GM18511 (cell line): ENCODE results near the gene COG8.
"Not testable (repeated sequence)": the region's sequence is repeated elsewhere in the genome, so short reads cannot be mapped to it uniquely, and the experiment has no call there.

ENCODE experiments used
- ATAC-seq: cut with Tn5 transposase; IDR thresholded peaks from one replicate; pipeline ENCODE4 v1.9.1; 2021; ENCODE audit warnings: mild to moderate bottlenecking, moderate library complexity; ENCODE audit not compliant: unreplicated experiment

The COG8 gene, protein sequence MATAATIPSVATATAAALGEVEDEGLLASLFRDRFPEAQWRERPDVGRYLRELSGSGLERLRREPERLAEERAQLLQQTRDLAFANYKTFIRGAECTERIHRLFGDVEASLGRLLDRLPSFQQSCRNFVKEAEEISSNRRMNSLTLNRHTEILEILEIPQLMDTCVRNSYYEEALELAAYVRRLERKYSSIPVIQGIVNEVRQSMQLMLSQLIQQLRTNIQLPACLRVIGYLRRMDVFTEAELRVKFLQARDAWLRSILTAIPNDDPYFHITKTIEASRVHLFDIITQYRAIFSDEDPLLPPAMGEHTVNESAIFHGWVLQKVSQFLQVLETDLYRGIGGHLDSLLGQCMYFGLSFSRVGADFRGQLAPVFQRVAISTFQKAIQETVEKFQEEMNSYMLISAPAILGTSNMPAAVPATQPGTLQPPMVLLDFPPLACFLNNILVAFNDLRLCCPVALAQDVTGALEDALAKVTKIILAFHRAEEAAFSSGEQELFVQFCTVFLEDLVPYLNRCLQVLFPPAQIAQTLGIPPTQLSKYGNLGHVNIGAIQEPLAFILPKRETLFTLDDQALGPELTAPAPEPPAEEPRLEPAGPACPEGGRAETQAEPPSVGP

DNA sequence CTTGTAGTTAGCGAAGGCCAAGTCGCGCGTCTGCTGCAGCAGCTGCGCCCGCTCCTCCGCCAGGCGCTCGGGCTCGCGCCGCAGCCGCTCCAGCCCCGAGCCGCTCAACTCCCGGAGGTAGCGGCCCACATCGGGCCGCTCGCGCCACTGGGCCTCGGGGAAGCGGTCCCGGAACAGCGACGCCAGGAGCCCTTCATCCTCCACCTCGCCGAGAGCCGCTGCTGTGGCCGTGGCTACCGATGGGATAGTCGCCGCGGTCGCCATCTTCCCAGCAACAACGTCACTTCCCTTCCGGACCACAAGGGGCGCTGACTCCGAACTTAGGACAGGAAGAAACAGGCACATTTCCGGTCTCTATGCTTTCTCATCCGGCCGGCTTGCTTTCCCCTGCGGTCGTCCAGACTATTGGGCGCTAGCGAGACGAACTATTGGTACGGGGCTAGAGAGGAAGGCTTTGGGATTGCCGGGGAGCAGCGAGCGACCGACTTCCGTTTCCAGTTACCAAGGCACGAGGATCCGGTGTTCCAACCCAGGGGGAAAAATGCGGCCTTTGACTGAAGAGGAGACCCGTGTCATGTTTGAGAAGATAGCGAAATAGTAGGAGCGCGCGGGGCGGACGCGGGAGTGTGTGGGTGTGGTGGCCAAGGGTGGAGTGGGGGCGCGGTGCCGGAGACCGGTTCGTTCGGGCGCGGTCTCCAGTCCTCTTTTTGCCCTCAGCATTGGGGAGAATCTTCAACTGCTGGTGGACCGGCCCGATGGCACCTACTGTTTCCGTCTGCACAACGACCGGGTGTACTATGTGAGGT lies at the start of gene COG8, which contains the start of gene NIP7:
TSS of gene COG8 (minus strand) at position 276 of the 806 bp plus-strand sequence. CDS start at position 264, 12 bp downstream.
TSS of gene NIP7 (plus strand) at position 484 of the 806 bp plus-strand sequence. CDS start at position 542, 58 bp downstream.
- ATAC-seq, result peak; percentile 90

DNA sequence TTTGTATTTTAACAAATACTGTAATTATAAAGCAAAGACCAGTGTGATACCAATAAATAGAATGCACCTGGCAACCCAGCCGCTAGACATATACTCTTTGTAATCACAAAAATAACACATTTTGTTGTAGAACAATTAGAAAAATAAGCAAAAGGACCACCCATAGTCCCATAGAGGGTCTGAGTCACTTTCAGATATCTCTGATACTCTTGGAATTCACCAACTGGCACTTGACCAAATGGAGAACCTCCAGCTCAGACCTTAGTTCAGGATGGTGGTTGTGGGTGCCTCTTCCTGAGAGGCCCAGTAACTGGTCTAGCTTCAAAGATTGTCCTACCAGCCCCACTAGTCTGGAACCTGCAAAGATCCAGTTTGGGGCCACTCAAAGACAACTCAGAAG lies 47.2 kb upstream of the COG8 start:
- no peak for ATAC-seq

DNA sequence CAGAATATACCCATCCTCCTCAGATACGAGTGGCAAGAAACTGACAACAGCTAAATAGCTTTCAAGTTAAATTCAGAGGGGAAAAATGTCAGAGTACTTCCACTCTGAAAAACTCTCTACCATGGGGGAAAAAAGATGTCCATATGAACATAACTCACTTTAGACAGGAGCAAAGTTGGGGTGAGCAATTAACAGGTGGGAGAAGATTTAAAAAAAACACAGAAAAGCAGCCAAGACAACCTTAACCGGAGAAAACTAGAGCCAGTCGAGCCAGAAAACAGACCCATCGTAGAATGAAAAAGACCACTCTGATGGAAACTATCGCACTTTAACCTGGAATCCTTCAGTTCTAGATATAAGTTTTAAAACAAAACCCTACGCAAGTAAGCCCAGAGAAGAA lies 45.6 kb upstream of the COG8 start:
- no peak for ATAC-seq

DNA sequence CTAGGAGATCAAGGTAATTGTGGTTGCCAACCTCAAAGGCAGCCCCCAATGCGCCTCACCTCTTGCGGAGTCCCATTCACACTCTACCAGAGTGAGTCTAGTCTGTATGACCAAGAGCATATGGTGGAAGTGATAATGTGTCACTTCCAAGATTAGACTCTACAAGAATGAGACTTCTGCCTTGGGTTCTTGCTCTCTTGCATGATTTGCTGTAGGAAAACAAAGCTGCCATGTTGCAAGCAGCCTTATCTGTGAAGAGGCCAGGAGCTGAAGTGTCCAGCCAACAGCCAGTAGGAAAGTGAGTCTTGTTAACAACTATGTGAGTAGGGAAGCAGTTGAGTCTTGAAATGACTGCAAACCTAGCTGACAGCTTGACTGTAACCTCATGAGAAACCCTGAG lies 43.1 kb upstream of the COG8 start:
- no peak for ATAC-seq

DNA sequence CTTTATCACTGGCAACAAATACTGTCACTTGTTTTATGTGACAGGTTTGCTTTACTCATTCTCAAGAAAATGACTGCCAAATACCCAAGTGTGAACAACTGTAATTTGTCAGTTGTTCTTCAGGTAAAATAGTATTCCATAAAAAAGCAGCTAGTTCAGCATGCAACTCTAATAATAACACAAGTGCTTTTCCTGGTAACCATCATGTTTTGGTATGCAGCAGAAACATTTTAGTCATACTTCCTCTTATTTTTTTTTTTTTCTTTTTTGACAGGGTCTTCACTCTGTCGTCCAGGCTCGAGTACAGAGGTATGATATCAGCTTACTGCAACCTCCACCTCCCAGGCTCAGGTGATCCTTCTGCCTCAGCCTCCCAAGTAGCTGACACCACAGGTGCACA lies 41.9 kb upstream of the COG8 start:
- ATAC-seq, result no peak

DNA sequence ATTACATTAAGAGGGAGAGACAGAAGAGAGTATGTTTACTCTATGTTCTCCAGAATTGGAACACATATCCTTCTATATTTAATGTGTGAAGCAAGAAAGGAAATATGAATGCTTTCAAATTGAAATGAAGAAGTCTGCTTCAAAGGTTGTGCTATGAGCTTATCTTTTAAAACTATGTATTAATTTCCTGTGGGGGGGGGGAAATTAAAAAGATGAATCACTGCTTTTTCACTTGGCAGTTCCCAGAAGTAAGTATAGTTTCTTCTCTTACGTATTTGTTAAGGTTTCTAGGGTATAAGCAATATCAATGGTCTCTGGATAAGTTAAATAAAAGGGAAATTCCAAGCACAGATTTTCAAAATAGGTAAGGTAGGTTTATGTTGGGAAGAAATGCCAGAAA lies 39.4 kb upstream of the COG8 start:
- no peak for ATAC-seq

DNA sequence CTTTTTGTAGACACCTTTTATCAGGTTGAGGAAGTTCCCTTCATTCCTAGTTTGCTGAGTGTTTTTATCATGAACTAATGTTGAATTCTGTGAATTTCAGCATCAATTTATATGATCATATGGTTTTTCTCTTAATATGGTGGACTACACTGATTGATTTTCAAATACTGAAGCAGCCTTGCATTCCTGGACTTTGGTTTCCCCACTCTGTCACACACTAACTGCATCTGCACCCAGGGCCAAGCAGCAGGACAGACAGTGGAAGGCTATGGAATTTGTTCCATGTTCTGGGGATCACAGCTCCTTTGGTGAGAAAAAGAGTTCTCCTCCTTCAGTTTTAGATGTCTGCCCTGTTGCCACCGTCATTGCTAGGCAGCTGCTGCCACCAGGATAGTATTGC lies 38.7 kb upstream of the COG8 start:
- no peak for ATAC-seq

DNA sequence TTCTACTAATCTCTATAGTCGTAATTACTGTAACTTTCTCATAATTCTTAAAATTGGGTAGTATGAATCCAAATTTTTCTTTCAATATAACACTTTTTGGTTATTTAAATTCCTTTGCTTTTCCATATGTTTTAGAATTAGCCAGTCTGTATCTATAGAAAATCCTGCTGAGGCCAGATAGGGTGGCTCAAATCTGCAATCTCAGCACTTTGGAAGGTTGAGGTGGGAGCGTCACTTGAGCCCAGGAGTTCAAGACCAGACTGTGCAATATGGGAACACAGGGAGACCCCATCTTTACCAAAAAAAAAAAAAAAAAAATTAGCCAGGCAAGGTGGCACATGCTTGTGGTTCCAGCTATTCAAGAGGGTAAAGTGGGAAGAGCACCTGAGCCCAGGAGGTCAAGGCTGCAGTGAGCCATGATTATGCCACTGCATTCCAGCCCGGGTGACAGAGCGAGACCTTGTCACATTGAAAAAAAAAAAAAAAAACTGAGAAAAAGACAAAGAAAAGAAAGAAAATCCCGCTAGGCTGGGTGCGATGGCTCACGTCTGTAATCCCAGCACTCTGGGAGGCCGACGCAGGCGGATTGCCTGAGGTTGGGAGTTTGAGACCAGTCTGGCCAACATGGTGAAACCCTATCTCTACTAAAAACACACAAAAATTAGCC lies 37.2 kb upstream of the COG8 start:
- ATAC-seq, result no peak

DNA sequence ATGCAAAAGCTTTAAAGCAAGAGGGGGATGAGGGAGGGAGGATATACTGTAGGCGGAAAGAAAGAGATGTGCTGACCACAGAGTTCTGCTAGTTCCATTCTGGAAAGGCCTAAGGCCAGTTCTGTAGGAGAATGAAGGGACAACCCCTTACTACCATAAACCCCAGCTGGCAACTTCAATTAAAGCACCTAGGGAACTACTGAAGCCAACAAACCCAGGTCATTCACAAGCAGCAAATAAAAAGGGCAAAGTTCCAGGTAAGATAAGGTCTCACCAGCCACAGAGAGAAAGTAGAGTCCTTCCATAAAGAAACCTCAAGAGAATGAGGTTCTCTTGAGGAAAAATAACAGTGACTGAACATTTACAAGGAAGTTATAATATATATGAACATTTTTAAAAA lies 33.7 kb upstream of the COG8 start:
- ATAC-seq, result no peak

DNA sequence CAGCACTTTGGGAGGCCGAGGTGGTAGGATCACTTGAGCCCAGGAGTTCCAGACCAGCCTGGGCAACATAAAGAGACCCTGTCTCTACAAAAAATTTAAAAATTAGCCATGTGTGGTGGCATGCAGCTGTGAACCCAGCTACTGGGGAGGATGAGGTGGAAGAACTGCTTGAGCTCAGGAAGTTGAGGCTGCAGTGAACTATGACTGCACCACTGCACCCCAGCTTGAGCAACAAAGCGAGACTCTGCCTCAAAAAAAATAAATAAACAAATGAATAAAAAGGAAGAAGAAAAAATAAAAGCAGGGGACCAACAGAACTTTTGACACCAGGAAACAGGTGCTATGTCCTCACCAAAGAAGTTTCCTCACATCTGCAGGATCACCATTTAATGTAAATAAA lies 32.2 kb upstream of the COG8 start:
- no peak for ATAC-seq

DNA sequence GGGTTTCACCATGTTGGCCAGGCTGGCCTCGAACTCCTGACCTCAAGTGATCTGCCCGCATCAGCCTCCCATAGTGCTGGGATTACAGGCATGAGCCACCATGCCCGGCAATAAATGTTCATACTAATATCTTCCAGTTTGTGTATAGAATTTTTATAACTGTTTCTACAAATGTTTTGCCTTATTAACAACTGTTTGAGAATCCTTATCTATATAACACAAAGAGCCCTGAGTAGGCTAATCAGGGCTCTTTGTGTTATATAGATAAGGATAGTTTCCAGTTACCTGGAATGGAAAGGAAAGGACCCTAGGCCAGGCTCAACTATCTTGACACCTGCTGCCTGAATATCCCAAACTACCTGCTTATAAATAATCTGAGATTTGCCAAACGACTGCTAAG lies 29.5 kb upstream of the COG8 start:
- ATAC-seq, result no peak

DNA sequence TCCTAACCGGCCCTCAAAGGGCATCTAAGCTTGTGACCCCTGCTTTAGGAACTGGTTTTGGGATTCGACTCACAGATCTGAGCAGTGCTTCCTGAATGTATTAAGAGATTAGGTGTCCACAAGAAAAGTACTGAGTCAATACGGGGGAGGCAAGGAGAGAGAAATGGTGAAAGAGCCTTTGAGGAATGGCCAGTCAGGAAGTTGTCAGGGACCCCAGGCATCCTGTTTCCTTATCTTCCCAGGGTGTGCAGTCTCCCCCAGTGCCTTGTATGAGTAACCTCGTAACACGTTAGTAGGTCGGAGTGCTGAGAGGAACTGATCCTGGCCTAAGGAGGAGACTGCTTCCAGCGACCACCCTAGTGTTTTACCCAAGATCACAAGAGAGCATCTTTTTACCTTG lies 28.6 kb upstream of the COG8 start:
- ATAC-seq, result no peak

DNA sequence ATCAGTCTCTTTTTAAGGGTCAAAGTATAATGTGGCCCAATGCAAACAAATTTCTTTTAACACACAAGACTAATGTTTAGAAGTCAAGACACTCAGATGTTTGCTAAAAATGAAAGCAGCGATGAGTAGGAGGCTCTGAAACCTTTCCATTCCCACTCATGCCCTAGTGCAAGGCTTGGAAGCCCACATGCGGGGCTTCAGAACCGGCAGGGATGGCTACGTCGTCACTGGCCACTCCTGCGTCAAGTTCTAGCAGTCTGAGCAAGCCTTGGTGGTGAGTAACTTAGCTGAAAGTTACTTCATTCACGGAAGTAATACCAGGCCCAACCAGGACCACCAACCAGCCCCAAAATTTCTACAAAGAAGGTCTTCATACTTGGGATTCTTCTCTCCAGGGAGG lies 27.1 kb upstream of the COG8 start:
- no peak for ATAC-seq

DNA sequence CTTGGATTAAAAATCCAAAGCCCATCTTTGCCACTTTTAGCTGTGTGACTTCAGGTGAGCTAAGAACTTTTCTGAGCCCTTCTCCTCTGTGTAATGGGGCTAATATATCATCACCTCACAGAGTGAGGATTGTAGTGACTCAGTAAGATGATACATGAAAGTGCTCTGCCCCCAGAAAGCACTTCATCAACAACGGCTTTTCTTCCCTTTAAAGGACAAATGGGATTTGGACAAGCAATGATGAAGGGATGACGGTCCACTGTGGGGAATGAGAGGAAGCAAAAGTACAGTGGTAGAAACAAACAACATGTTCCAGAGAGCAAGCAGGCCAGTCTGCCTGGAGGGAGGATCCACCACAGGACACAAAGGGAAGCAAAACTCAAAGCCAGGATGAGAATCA lies 26.5 kb upstream of the COG8 start:
- ATAC-seq, result no peak

DNA sequence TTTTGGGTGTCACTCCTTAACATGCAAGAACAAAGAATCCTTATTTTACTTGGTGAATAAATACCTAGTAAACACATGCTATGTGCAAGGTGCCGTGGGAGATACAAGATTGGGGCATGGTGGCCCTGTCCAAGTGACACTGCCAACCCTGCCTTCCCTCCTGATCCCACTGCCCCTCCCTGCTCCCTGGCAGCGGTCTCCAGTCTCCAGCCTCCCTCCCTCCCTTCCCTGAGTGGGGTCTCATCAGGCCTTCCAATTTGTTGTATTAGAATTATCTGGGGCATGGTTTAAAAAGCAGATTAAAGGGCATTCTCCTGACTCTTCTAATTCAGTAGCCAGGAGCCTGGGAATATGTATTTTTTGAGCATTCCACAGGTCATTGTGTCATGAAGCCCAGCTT lies 24.7 kb upstream of the COG8 start:
- ATAC-seq, result no peak

DNA sequence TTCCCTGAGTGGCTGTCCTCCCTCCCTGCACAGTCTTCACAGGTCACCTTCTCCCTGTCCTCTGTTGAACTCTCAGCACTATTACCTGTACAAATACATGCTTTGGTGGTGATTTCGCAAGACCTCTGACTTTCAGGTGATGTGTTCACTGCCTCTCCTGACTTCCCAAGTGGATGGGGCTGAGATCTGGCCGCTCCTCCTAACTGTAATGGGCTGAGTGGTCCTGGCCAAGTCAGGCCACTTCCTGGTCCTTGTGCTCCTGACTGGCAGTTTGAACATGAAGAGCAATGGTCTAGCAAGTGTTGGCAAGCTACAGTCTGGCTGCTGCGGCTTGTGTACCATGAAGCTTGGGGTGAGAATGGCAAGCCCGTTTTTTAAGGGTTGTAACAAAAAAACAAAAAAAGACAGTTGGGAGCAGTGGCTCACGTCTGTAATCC lies 23.9 kb upstream of the COG8 start:
- ATAC-seq, result no peak

DNA sequence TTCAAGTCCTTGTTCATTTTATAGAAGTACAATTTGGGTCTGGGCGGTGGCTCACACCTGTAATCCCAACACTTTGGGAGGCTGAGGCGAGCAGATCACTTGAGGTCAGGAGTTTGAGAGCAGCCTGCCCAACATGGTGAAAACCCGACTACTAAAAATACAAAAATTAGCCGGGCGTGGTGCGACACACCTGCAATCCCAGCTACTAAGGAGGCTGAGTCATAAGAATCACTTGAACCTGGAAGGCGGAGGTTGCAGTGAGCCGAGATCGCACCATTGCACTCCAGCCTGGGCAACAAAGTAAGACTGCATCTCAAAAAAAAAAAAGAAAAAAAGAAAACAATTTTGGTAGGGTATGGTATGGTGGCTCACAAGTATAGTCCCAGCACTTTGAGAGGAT lies 20.7 kb upstream of the COG8 start:
- ATAC-seq, result not testable (repeated sequence)

DNA sequence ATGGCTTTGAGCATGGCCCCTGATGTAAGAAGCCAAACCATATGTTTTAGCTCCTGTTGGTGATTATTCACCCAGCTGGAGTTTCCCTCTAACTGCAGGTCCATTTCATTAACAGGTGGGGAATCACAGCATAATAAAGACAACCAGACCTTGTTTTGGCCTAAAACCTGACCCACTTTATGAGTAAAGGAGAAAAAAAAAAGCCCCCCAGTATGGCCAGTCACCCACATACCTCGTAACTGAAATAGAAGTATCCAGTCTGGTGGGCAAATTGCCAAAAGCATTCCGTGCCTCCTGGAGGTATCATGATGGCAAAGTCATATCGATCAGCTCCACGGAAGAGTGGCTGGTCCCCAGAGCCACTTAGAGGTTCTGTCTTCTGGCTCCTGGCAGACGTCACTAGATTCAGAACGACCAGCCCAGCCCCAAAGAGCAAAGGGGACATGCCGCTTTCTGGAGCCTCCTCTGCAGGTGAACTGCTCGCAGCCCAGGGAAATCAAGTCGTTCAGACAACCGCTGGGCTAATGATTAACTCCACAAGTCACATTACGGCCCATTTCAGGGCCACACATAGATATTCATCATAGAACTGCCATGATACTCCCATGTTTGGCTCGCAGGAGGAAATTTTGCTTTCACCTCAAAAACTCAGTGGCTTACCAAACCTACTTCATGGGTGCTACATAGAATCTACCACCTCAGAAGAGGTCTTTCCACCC lies 12.1 kb upstream of the COG8 start, which contains the start of gene TMED6:
TSS of gene TMED6 (minus strand) at position 478 of the 719 bp plus-strand sequence. CDS start at position 445, 33 bp downstream.
- no peak for ATAC-seq

DNA sequence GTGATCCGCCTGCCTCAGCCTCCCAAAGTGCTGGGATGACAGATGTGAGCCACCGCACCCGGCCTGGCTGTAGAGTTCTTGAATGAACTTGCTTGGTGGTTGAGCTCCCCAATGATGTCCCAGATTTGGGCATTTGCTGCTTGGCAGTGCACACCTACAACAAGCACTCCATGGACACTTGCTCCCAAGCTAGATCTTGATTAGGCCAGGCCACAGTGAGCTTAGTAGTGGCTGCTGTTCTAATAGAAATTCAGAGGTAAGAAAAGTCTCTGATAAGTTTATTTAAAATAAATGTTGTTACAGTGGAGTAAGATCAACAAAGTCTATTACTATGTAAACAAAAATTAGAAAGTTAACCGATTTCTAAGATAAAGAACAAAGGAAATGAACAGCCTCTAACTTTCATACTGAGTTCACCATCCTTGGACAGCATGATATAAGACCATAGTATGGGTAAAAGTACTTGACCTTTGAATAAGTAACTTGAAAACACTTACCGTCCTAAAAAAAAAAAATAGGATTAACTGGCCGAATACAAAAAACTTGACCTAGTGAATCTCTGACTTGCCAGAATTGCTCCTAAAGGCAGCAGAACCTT lies 11.3 kb upstream of the COG8 start:
- ATAC-seq, result no peak

DNA sequence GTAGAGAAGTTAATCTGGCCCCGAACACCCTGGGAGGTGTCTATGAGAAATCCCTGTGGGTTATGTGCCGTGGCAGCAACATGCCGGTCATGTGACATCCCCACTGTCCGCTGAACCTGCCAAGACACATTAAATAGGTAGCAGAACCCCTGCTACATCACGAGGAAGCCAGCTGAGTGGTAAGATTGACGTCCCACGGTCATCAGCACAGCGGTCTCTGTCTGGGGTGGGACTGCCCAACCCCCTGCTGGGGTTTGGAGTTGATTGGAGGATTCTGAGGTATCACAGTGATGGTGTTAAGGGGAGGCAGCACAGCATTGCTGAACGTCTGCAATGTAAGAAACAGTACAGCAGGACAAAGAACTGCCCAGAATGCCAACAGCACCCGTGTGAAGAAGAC lies 10.2 kb upstream of the COG8 start:
- no peak for ATAC-seq
